Measurements from ENCODE around the gene UQCR11.

- TF ChIP-seq EZH2phosphoT487 (IDR thresholded peaks at IDR 0.05; ENCODE audit: insufficient read depth, low read depth), result no peak
- no peak for TF ChIP-seq EZH2 (IDR thresholded peaks at IDR 0.05; ENCODE audit: insufficient read depth, poor library complexity, severe bottlenecking)
Measured at GRCh38 chr19:1618157-1619093, 13.2 kb upstream of the UQCR11 start.
